ENCODE measurements around the gene KCNH4. TPM values are rescaled to one million over a fixed set of nuclear protein-coding genes. Genes with fewer than 3 reads are reported as not detected.

KCNH4 gene
- total and polyA plus RNA-seq, 12 donors: 0.13 to 1.0 (median 0.19) TPM; not detected in 2

GRCh38 chr17:42177684-42178083 lies 3.3 kb downstream of the KCNH4 start:
- no peaks in the 10 kb centered on the region for H3K27me3 ChIP-seq
- intact Hi-C loops (cut with DNase I): no loop called here
- H3K9me3 ChIP-seq (replicated peaks in 1 of 3): no peaks in the 10 kb centered on the region
- H3K4me3 ChIP-seq: no peak overlapping the region
- TF ChIP-seq CTCF (IDR thresholded peaks at IDR 0.05): no peak
- no peak overlapping the region for H3K27ac ChIP-seq
- WGBS, 4 donors: 85 to 89% (median 88%) methylated on average over 2 of the region's 2 CpGs
- H3K36me3 ChIP-seq (replicated peaks in 1 of 2): no peaks in the 10 kb centered on the region
- no peak for DNase-seq
- H3K4me1 ChIP-seq (replicated peaks in 1 of 2): peaks cover 10 to 14% of the 10 kb centered on the region in 2 donors

DNA sequence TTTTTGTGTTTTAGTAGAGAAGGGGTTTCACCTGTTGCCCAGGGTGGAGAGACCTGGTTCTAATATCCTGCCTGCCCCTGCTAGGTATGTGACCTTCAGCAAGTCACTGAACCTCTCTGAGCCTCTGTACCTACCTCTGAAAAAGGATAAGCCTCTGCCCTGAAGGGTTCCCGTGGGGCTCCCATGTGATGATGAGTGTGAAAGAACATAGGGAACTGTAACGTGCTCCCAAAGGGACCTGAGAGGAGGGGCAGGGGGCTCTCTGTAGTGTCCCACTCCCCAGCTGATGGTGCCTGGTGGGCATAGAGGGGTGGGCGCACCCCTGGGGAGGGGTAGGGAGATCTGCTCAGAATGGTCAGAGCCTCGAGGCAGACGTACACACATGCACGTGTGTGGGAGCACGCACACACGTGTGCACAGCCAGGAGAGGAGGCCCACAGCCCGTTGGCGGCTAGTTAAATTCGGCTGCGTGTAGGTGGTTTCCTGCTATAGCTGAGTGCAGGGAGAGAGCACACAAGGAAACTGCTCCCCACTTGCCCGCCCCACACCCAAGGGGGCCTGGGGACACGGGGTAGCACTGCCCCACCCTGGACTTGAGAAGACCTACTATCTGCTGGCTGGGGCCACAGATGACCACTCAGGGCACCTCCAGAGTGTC lies 6.7 kb downstream of the KCNH4 start:
- 71 to 85% (median 78%) methylated on average over 13 to 14 of the region's 14 CpGs for WGBS, 4 donors
- no peaks in the 10 kb centered on the region for H3K9me3 ChIP-seq (replicated peaks in 1 of 3)
- DNase-seq: no peak
- no peaks in the 10 kb centered on the region for H3K4me1 ChIP-seq (replicated peaks in 1 of 2)
- TF ChIP-seq CTCF (IDR thresholded peaks at IDR 0.05): no peak
- TF ChIP-seq POLR2A (IDR thresholded peaks at IDR 0.05): no peak
- no peaks in the 10 kb centered on the region for H3K36me3 ChIP-seq (replicated peaks in 1 of 2)
- H3K27me3 ChIP-seq: no peaks in the 10 kb centered on the region
- no peak overlapping the region for H3K4me3 ChIP-seq
- no peak overlapping the region for H3K27ac ChIP-seq
- intact Hi-C loops (cut with DNase I): no loop called here

- TF ChIP-seq POLR2A (IDR thresholded peaks at IDR 0.05) (no peak), CTCF (IDR thresholded peaks at IDR 0.05) (no peak)
- no peaks in the 10 kb centered on the region for H3K36me3 ChIP-seq (replicated peaks in 1 of 2)
- DNase-seq: no peak
- H3K27me3 ChIP-seq: no peaks in the 10 kb centered on the region
- WGBS, 4 donors: 83 to 100% (median 85%) methylated on average over 2 to 11 of the region's 11 CpGs
- H3K4me3 ChIP-seq: no peak overlapping the region
- intact Hi-C loops (cut with DNase I): no loop called here
- H3K27ac ChIP-seq: no peak overlapping the region
- H3K4me1 ChIP-seq (replicated peaks in 1 of 2): no peaks in the 10 kb centered on the region
- H3K9me3 ChIP-seq (replicated peaks in 1 of 3): no peaks in the 10 kb centered on the region
Measured at GRCh38 chr17:42171831-42172230, 9.1 kb downstream of the KCNH4 start.

DNA sequence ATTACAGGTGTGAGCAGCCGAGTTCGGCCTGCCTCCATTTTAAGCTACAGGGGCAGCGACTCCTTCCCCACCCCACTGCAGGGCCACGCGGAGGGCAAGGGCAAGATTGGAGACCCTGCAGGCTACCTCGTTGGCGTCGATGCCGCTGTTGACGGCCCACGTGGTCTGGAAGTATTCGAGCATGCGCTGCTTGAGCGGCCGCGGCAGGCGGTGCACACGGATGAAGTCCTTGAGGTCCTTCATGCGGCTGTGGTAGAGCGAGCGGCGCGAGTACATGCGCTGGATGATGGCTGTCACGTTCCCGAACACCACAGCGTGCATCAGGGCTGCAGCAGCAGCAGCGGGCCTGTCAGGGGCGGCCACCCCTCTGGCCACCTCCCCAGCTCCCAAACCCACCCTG lies 11.6 kb downstream of the KCNH4 start:
- DNase-seq: no peak
- Histone ChIP-seq H3K27ac (no peak overlapping the region), H3K9me3 (replicated peaks in 1 of 3) (no peaks in the 10 kb centered on the region), H3K4me3 (no peak overlapping the region), H3K4me1 (replicated peaks in 1 of 2) (no peaks in the 10 kb centered on the region), H3K27me3 (no peaks in the 10 kb centered on the region), H3K36me3 (replicated peaks in 1 of 2) (no peaks in the 10 kb centered on the region)
- 92 to 94% (median 94%) methylated on average over 14 to 29 of the region's 29 CpGs for WGBS, 4 donors
- intact Hi-C loops (cut with DNase I): no loop called here
- TF ChIP-seq CTCF (IDR thresholded peaks at IDR 0.05) (no peak), POLR2A (IDR thresholded peaks at IDR 0.05) (no peak)
